ENCODE data around the gene ALKBH3.

GRCh38 chr11:43879789-43880639 is 617 bp upstream of the ALKBH3 start:
- TF ChIP-seq, protein P1, sequence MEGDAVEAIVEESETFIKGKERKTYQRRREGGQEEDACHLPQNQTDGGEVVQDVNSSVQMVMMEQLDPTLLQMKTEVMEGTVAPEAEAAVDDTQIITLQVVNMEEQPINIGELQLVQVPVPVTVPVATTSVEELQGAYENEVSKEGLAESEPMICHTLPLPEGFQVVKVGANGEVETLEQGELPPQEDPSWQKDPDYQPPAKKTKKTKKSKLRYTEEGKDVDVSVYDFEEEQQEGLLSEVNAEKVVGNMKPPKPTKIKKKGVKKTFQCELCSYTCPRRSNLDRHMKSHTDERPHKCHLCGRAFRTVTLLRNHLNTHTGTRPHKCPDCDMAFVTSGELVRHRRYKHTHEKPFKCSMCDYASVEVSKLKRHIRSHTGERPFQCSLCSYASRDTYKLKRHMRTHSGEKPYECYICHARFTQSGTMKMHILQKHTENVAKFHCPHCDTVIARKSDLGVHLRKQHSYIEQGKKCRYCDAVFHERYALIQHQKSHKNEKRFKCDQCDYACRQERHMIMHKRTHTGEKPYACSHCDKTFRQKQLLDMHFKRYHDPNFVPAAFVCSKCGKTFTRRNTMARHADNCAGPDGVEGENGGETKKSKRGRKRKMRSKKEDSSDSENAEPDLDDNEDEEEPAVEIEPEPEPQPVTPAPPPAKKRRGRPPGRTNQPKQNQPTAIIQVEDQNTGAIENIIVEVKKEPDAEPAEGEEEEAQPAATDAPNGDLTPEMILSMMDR (IDR thresholded peaks at IDR 0.05; ENCODE audit: borderline replicate concordance, extremely low read depth, low read length, poor library complexity, severe bottlenecking): no peak
- no peak for TF ChIP-seq EZH2 (IDR thresholded peaks at IDR 0.05; ENCODE audit: borderline replicate concordance, low read depth, low read length, severe bottlenecking)

Data from DND-41 (cell line).